Subcutaneous adipose tissue (tissue), 4 donors: ENCODE results near the gene GPR148. TPM values are rescaled to one million over a fixed set of nuclear protein-coding genes. Genes with fewer than 3 reads are reported as not detected.

Experiments used
- CTCF ChIP-seq: fragments of 450-650 bp; IDR thresholded peaks from one replicate; pipeline ENCODE4 v1.5.1; 2016; ENCODE audit warnings: low read depth, mild to moderate bottlenecking, control low read depth, antibody characterized with exemption, moderate library complexity
- total RNA-seq, 4 donors: library from RNA; depleted of rRNA; stranded (reverse); fragments of >200 nt; gene quantifications; one replicate each; pipeline ENCODE4 v1.1.0, GENCODE V29; 2016

The GPR148 gene
- total RNA-seq, 4 donors from 2014 or later, result not detected

DNA sequence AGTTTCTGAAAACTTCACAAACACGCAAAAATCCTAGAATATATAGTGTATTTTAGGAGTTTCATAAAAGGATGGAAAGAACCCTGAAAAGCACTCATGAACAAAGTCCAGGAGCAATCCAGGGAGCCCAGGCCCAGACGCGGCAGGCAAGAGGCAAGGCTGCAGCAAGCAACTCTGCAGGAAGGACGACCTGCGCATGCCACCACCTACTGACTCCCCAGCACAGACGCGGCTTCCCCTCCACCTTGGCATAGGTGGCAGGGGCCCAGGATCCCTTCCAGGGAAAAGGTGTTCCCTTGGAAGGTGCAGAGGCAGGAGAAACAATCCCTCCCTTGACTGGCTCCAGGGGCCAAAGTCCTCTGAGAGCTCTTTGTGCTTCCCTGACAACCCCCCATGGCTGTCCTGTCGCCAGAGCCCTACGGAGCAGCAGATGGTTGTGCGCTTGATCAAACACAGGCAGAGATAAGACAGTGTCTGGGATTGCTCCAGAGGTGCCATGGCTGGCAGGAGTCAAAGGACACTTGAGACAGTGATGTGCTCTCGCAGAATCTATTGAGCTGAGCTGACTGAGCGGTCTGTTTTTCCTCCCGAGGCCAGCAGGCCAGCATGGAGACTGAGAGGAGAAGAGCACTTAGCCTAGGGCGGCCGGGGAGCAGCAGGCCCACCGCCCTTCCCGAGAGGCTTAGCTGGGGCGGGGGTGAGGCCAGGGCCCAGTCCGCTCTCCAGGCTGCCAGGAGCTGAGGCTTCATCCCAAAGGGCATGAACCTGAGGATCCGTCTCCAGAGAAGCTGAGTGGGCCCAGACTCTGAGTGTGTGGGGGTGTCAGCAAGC is 15.6 kb downstream of the GPR148 start:
- TF ChIP-seq CTCF, result no peak

DNA sequence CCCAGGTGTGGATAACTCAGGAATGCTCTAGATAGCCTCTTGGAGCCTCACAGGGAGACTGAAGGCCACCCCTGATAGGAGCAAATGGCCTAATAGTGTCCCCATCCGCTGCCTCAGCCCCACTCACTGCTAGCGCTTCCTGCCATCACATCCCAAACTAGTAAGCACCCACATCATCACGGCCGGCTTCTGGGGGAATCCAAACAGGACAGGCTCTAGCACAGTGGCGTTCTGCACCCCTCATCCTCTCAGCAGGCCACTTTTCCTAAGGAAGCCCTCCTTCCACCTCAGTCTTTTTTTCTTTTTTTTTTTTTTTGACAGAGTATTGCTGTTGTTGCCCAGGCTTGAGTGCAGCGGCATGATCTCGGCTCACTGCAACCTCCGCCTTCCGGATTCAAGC is 20.2 kb downstream of the GPR148 start:
- TF ChIP-seq CTCF, result no peak

- no peak for TF ChIP-seq CTCF
Observed at GRCh38 chr2:130749641-130750040, 20.8 kb downstream of the GPR148 start.

- TF ChIP-seq CTCF, result no peak
Observed at GRCh38 chr2:130754811-130755210, 25.9 kb downstream of the GPR148 start.

GRCh38 chr2:130755256-130756052 is 26.6 kb downstream of the GPR148 start, which contains the start of gene AMER3:
TSS of gene AMER3 (plus strand) at chr2:130755540. CDS start at chr2:130762073, 6,533 bp downstream.
- no peak for TF ChIP-seq CTCF

DNA sequence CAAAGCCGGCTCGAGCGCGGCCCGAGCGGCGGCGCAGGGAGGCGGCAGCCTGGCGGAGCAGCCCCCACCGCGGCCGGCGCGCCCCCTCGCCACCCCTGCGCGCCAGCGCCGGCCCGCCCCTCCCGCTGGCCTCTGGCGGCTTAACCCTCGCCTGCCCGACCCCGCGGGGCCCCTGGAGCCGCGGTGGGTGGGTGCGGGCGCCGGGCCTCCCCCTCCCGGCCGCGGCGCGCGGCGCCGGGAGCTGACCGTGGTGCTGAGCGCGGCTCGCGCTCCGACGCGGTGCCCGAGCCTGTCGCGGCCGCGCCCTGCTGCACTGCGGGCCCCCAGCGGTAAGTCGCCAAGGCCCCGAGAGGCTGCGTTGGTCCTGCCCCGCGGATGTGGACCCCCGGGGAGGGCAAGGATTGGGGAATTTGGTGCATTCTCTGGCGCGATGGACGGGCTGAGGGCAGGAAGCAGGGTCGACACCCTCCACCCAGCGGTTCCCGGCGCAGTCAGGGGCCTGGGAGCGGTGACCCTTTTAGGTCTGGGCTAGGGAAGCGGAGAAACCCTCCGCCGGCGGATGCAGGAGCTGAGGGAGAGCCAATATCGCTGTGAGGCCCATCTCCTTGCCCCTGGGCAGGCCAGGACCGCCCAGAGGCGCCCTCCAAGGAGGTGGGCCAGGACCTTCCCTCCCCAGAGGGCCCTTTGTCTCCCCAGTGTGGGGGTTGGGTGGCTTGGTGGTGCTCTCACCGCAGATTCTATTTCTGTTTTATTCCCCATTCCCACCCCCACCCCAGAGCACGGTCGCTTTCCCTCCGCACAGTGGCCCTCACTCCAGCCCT is 27.4 kb downstream of the GPR148 start:
- TF ChIP-seq CTCF, result no peak
